Measurements from ENCODE around the gene AGBL4. TPM values are rescaled to one million over a fixed set of nuclear protein-coding genes. Genes with fewer than 3 reads are reported as not detected.

AGBL4 gene
- total and polyA plus RNA-seq, 2 of the 13 experiments (the other 11 are each of a cell fraction or from before 2014, with no cell fraction given): not detected

GRCh38 chr1:49544615-49545014, 479.1 kb downstream of the AGBL4 start:
- DNase-seq (ENCODE audit: low spot score): no peak
- no peak overlapping the region for H3K4me2 ChIP-seq (ENCODE audit: low read depth, low read length)
- POLR2A ChIA-PET: no interaction called here
- BruUV-seq (replicated peaks): no TSS peak
- ATAC-seq: no peak
- no peaks in the 10 kb centered on the region for H3K36me3 ChIP-seq (replicated peaks in 1 of 2; ENCODE audit: control insufficient read depth in 1 of 2, insufficient read depth in 2 of 2, low read length in 2 of 2)
- H3K4me1 ChIP-seq (ENCODE audit: insufficient read depth, low read length): no peaks in the 10 kb centered on the region
- no peak overlapping the region for H3K9ac ChIP-seq (ENCODE audit: insufficient read depth, low read depth, low read length)
- FAIRE-seq: no peak
- H3K4me3 ChIP-seq (replicated peaks in 1 of 3; ENCODE audit: insufficient read depth in 1 of 3, low read depth in 2 of 3, low read length in 3 of 3): no peak overlapping the region
- H3K27ac ChIP-seq (ENCODE audit: extremely low read length, insufficient read depth, low read length): no peak overlapping the region
- intact Hi-C loops (cut with micrococcal nuclease; ENCODE audit: unreplicated experiment): no loop called here
- no peaks in the 10 kb centered on the region for H3K27me3 ChIP-seq (ENCODE audit: control insufficient read depth in 1 of 2, insufficient read depth in 2 of 2, low read length in 2 of 2)
- WGBS (ENCODE audit: low lambda C conversion rate): 0% methylated on average over 3 of the region's 3 CpGs
- in situ Hi-C loops (cut with HindIII; ENCODE audit: extremely low pct_ligation_motif_present, low pct_unique_long_range_greater_than_20kb): no loop called here
- H2AFZ ChIP-seq (ENCODE audit: low read length): no peak overlapping the region
- CTCF ChIA-PET (ENCODE audit: low intra/inter-chr PET ratio, low total read pairs): no interaction called here
- TF ChIP-seq ZNF362 (CRISPR knock-in tag; IDR thresholded peaks at IDR 0.05; ENCODE audit: borderline replicate concordance) (no peak), ZBTB33 (CRISPR knock-in tag; IDR thresholded peaks at IDR 0.05) (no peak), ZNF674 (CRISPR knock-in tag; IDR thresholded peaks at IDR 0.05; ENCODE audit: low read depth) (no peak), ZNF678 (CRISPR knock-in tag; IDR thresholded peaks at IDR 0.05) (no peak), ZBTB44 (CRISPR knock-in tag; IDR thresholded peaks at IDR 0.05) (no peak), ZNF740 (CRISPR knock-in tag; IDR thresholded peaks at IDR 0.05) (no peak), ZNF605 (CRISPR knock-in tag; IDR thresholded peaks at IDR 0.05) (no peak), PHB2 (IDR thresholded peaks at IDR 0.05; ENCODE audit: partially characterized antibody) (no peak), ELF1 (CRISPR knock-in tag; IDR thresholded peaks at IDR 0.05) (no peak), ZFP90 (CRISPR knock-in tag; IDR thresholded peaks at IDR 0.05; ENCODE audit: borderline replicate concordance) (no peak), HOXA5 (CRISPR knock-in tag; IDR thresholded peaks at IDR 0.05) (no peak)
- H3K9me3 ChIP-seq (ENCODE audit: low read length): peaks cover 81% of the 10 kb centered on the region
- H3K79me2 ChIP-seq (ENCODE audit: insufficient read depth, low read length): no peaks in the 10 kb centered on the region
- H4K20me1 ChIP-seq (ENCODE audit: insufficient read depth, low read length): no peaks in the 10 kb centered on the region
